ENCODE measurements around the gene PDXK.

- TF ChIP-seq CTCF (IDR thresholded peaks at IDR 0.05) = no peak
- TF ChIP-seq POLR2A (IDR thresholded peaks at IDR 0.05) = no peak
- no peak for TF ChIP-seq EP300 (IDR thresholded peaks at IDR 0.05)
Observed at GRCh38 chr21:43803558-43804300, 84.8 kb downstream of the PDXK start.

Measured in tibial nerve (tissue), 4 donors.